ENCODE data around the gene CIITA.

Gene CIITA

GRCh38 chr16:10949424-10949970 is 72.5 kb downstream of the CIITA start:
- Histone ChIP-seq H3K9me3 (ENCODE audit: control insufficient read depth, low read length) (no peaks in the 10 kb centered on the region), H3K4me3 (ENCODE audit: low read depth, low read length) (no peak overlapping the region), H3K27me3 (ENCODE audit: control insufficient read depth, insufficient read depth, low read length) (no peaks in the 10 kb centered on the region), H3K4me1 (peaks cover 4% of the 10 kb centered on the region), H3K4me2 (ENCODE audit: low read length) (no peak overlapping the region), H3K27ac (no peak overlapping the region), H3K9ac (no peak overlapping the region), H3K36me3 (ENCODE audit: control insufficient read depth, insufficient read depth, low read length) (no peaks in the 10 kb centered on the region), H3K79me2 (peaks cover 38% of the 10 kb centered on the region), H2AFZ (no peak overlapping the region)
- TF ChIP-seq, protein P1, sequence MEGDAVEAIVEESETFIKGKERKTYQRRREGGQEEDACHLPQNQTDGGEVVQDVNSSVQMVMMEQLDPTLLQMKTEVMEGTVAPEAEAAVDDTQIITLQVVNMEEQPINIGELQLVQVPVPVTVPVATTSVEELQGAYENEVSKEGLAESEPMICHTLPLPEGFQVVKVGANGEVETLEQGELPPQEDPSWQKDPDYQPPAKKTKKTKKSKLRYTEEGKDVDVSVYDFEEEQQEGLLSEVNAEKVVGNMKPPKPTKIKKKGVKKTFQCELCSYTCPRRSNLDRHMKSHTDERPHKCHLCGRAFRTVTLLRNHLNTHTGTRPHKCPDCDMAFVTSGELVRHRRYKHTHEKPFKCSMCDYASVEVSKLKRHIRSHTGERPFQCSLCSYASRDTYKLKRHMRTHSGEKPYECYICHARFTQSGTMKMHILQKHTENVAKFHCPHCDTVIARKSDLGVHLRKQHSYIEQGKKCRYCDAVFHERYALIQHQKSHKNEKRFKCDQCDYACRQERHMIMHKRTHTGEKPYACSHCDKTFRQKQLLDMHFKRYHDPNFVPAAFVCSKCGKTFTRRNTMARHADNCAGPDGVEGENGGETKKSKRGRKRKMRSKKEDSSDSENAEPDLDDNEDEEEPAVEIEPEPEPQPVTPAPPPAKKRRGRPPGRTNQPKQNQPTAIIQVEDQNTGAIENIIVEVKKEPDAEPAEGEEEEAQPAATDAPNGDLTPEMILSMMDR (IDR thresholded peaks at IDR 0.05), result no peak

DNA sequence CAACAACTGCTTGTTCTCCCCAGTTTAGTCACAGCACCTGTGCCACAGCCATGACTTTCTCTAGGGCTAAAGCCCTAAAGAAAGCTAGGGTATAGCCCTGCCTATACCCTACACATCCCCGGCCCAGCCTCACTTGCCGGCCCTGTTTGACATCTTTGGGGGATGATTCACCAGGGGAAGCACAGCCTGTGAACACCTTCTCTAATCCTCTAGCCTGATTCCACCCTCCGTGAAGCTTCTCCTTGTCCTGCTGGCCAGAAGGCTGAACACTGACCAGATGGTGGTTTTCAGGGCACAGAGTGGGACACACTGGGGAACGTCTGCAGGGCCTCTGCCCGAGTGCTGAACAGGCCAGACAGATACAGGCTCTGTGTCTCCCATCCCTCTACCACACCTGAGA is 73.4 kb downstream of the CIITA start:
- Histone ChIP-seq H3K27ac (no peak overlapping the region), H3K4me2 (ENCODE audit: low read length) (no peak overlapping the region), H2AFZ (no peak overlapping the region), H3K36me3 (ENCODE audit: control insufficient read depth, insufficient read depth, low read length) (no peaks in the 10 kb centered on the region), H3K79me2 (peaks cover 36% of the 10 kb centered on the region), H3K4me3 (ENCODE audit: low read depth, low read length) (no peak overlapping the region), H3K9ac (no peak overlapping the region), H3K9me3 (ENCODE audit: control insufficient read depth, low read length) (no peaks in the 10 kb centered on the region), H3K27me3 (ENCODE audit: control insufficient read depth, insufficient read depth, low read length) (no peaks in the 10 kb centered on the region), H3K4me1 (peaks cover 4% of the 10 kb centered on the region)
- TF ChIP-seq, protein P1 (IDR thresholded peaks at IDR 0.05), result no peak

DNA sequence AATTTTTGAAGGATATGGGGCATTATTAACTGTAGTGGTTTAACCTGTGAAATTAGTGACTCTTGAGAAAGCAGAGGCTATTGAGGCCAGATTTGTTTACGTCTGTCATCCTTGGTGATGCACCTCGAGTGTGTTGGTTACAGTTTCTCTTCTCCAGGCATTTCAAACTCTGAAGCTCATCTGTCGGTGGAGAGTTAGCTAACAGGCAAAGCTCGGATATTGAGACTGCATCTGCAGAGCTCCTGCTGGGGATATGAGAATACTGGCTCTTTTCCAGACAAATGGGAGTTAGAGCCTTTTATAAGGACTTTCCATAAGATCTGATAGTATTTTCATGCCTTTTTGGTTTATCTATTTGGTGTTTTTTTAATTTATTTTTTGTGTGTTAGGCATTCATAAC is 74.0 kb downstream of the CIITA start:
- Histone ChIP-seq H3K27ac (no peak overlapping the region), H3K4me2 (ENCODE audit: low read length) (no peak overlapping the region), H2AFZ (no peak overlapping the region), H3K4me3 (ENCODE audit: low read depth, low read length) (no peak overlapping the region), H3K36me3 (ENCODE audit: control insufficient read depth, insufficient read depth, low read length) (no peaks in the 10 kb centered on the region), H3K4me1 (peaks cover 3% of the 10 kb centered on the region), H3K9me3 (ENCODE audit: control insufficient read depth, low read length) (no peaks in the 10 kb centered on the region), H3K27me3 (ENCODE audit: control insufficient read depth, insufficient read depth, low read length) (no peaks in the 10 kb centered on the region), H3K79me2 (peaks cover 37% of the 10 kb centered on the region), H3K9ac (no peak overlapping the region)
- TF ChIP-seq, protein P1 (IDR thresholded peaks at IDR 0.05), result no peak

DNA sequence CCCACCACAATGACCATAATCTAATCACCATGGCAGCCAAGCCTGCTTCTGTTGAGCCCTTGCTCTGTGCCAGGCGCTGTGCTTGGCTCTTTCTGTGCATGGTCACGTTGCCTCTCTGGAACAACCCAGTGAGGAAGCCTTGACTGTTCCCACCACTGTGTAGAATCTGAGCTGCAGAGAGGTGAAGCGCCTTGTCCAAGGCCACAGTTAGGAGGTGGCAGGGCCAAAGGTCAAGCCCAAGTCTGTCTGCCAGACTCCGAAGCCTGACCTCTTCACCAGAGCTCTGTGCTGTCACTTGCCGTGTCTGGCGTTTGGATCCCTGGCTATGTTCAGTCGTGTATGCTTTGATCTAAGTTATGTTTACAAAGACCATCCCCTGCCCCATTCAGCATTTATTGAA is 77.9 kb downstream of the CIITA start:
- no peak overlapping the region for H3K4me2 ChIP-seq (ENCODE audit: low read length)
- peaks cover 25% of the 10 kb centered on the region for H3K79me2 ChIP-seq
- no peak overlapping the region for H3K4me3 ChIP-seq (ENCODE audit: low read depth, low read length)
- no peak overlapping the region for H3K27ac ChIP-seq
- no peak overlapping the region for H3K9ac ChIP-seq
- H2AFZ ChIP-seq, result no peak overlapping the region
- no peaks in the 10 kb centered on the region for H3K9me3 ChIP-seq (ENCODE audit: control insufficient read depth, low read length)
- no peaks in the 10 kb centered on the region for H3K27me3 ChIP-seq (ENCODE audit: control insufficient read depth, insufficient read depth, low read length)
- TF ChIP-seq, protein P1 (IDR thresholded peaks at IDR 0.05), result no peak
- H3K36me3 ChIP-seq (ENCODE audit: control insufficient read depth, insufficient read depth, low read length), result no peaks in the 10 kb centered on the region
- H3K4me1 ChIP-seq, result no peaks in the 10 kb centered on the region

DNA sequence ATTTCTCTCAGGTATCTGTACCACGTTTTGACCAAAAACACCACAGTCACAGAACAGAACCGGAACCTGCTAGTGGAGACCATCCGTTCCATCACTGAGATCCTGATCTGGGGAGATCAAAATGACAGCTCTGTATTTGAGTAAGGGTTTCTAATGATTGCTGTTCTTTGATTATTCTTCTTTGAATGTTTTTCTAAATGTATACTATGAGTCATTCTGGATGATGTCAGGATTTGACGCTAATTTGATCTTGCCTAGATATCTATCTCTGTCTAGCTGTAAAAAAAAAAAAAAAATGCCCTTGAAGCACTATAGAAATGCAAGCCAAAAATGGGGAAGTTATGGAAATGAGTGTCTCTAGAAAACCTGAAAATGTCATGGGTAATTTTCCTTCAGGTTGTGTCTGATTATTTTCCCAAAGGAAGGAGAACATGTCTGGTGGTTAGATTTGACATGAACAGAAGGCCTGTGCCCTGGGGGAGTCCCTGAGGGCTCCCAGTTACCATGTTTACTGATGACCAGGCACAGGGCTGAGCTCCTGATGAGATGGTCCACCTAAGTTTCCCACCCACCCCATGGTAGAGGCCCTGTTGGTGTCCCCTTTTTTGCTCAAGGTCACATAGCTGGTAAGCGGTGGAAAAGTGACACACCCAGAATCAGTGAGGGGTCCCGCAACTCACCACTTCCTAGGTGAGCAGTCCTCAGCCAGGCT is 80.9 kb downstream of the CIITA start:
- Histone ChIP-seq H3K27ac (no peak overlapping the region), H3K79me2 (peaks cover 23% of the 10 kb centered on the region), H3K4me3 (ENCODE audit: low read depth, low read length) (no peak overlapping the region), H3K27me3 (ENCODE audit: control insufficient read depth, insufficient read depth, low read length) (no peaks in the 10 kb centered on the region), H3K9ac (no peak overlapping the region), H3K9me3 (ENCODE audit: control insufficient read depth, low read length) (no peaks in the 10 kb centered on the region), H3K4me2 (ENCODE audit: low read length) (peak overlapping the region; percentile 19), H3K4me1 (no peaks in the 10 kb centered on the region), H3K36me3 (ENCODE audit: control insufficient read depth, insufficient read depth, low read length) (no peaks in the 10 kb centered on the region), H2AFZ (no peak overlapping the region)
- TF ChIP-seq, protein P1 (IDR thresholded peaks at IDR 0.05), result no peak
